Prostate gland (tissue), 2 donors: ENCODE measurements around the gene KCNAB1.

Source experiments
- POLR2A ChIP-seq: fragments of 450-650 bp; IDR thresholded peaks from one replicate; pipeline ENCODE4 v1.6.1; 2016; ENCODE audit warnings: antibody characterized with exemption, mild to moderate bottlenecking
- POLR2AphosphoS5 ChIP-seq: sonication (generic); formaldehyde crosslinking; IDR thresholded peaks from one replicate; pipeline ENCODE4 v1.6.1; 2017; ENCODE audit warnings: antibody characterized with exemption
- TF ChIP-seq, protein P1 (sequence below), 4 experiments: fragments of 200-600 bp in 2 of 4; fragments of 450-650 bp in 2 of 4; sonication (generic) in 2 of 4; IDR thresholded peaks; 1 replicate in 3 of 4; 2 replicates in 1 of 4; pipeline ENCODE4 v1.5.1; 2016 to 2019; ENCODE audit warnings: antibody characterized with exemption in 4 of 4, mild to moderate bottlenecking in 2 of 4, moderate library complexity in 2 of 4

DNA sequence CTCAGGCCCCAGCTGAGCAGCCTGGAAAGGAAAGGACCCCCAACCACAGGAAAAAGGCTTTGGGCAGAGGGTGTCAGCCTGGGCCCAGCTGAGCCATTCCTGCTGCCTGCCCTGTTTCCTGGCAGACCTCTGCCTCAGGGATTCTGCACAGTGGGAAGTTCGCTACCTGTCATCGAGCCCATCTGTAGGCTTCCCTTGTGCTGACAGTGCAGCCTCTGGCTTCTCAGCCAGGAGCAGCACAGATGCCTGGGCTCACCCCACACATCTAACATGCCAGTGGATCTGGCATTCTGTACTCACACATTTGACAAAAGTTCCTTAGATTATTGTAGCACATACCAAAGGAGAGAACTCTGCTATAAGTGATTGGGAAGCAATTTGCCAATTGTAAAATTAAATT, 232.3 kb downstream of the KCNAB1 start:
- TF ChIP-seq, protein P1, sequence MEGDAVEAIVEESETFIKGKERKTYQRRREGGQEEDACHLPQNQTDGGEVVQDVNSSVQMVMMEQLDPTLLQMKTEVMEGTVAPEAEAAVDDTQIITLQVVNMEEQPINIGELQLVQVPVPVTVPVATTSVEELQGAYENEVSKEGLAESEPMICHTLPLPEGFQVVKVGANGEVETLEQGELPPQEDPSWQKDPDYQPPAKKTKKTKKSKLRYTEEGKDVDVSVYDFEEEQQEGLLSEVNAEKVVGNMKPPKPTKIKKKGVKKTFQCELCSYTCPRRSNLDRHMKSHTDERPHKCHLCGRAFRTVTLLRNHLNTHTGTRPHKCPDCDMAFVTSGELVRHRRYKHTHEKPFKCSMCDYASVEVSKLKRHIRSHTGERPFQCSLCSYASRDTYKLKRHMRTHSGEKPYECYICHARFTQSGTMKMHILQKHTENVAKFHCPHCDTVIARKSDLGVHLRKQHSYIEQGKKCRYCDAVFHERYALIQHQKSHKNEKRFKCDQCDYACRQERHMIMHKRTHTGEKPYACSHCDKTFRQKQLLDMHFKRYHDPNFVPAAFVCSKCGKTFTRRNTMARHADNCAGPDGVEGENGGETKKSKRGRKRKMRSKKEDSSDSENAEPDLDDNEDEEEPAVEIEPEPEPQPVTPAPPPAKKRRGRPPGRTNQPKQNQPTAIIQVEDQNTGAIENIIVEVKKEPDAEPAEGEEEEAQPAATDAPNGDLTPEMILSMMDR (IDR thresholded peaks at IDR 0.05) = no peak
- no peak for TF ChIP-seq POLR2A
- no peak for TF ChIP-seq POLR2AphosphoS5
